K562 (cell line): ENCODE results near the gene CTCFL. TPM values are rescaled to one million over a fixed set of nuclear protein-coding genes. Genes with fewer than 3 reads are reported as not detected.

Source experiments
- ATAC-seq: fragments of 200-7000 bp; cut with Tn5 transposase; 3 replicates; pipeline ENCODE4 v1.9.1; 2020; ENCODE audit warnings: moderate library complexity
- BruUV-seq: library from RNA; stranded (reverse); fragments of 400-500 nt; replicated peaks from 2 replicates; lab custom pipeline; 2021; lab: Mats Ljungman, UMichigan
- CTCF ChIA-PET: fragments of 300-600 bp; formaldehyde crosslinking; extraction: SDS; loops from one replicate; lab custom pipeline; 2021; ENCODE audit warnings: low intra/inter-chr PET ratio; lab: Yijun Ruan, JAX
- POLR2A ChIA-PET: fragments of 300-600, 350-650 bp; sonication (Branson Sonifier 250); formaldehyde crosslinking; extraction: SDS; loops from one replicate; lab custom pipeline; 2021; ENCODE audit warnings: antibody characterized with exemption, inconsistent platforms; lab: Yijun Ruan, JAX
- DNase-seq, 4 experiments: peaks; one replicate each; pipeline versions ENCODE4 v3.0.0 to v3.0.0-alpha.2; 2011 to 2018; ENCODE audit warnings: low spot score in 3 of 4, mixed read lengths in 3 of 4; ENCODE audit errors: extremely low read depth in 1 of 4
- FAIRE-seq: peaks from 2 replicates; lab custom pipeline; 2011; peaks lifted over from hg19 to GRCh38; lab: Jason Lieb, UNC
- H2AFZ ChIP-seq: 2 replicates; pipeline ENCODE4 v1.6.0; 2011; ENCODE audit warnings: low read depth, low read length, control low read depth, inconsistent platforms
- H3K27ac ChIP-seq: fragments of 200-600 bp; 3 replicates; pipeline ENCODE4 v1.8.0; 2011; ENCODE audit warnings: low read depth, mild to moderate bottlenecking, control low read depth, inconsistent platforms, low read length, moderate library complexity, mixed read lengths; ENCODE audit errors: extremely low read depth
- H3K27me3 ChIP-seq, 2 experiments: fragments of 300-600 bp in 1 of 2; 2 replicates in 1 of 2; 3 replicates in 1 of 2; pipeline versions ENCODE4 v1.6.0 to v1.8.0; 2011; ENCODE audit warnings: inconsistent platforms in 2 of 2, low read length in 2 of 2, mild to moderate bottlenecking in 1 of 2, mixed read lengths in 1 of 2, moderate library complexity in 1 of 2; ENCODE audit not compliant: control insufficient read depth in 2 of 2, insufficient read depth in 2 of 2
- H3K36me3 ChIP-seq: fragments of 300-600 bp; 3 replicates; pipeline ENCODE4 v1.8.0; 2011; ENCODE audit warnings: mild to moderate bottlenecking, low read length, inconsistent platforms; ENCODE audit not compliant: control insufficient read depth, insufficient read depth
- H3K4me1 ChIP-seq, 2 experiments: fragments of 200-600 bp in 1 of 2; replicated peaks in 1 of 2; 2 replicates in 1 of 2; 3 replicates in 1 of 2; pipeline versions ENCODE4 v1.5.1 to v1.8.0; 2011; ENCODE audit warnings: inconsistent platforms in 2 of 2, low read length in 2 of 2, mild to moderate bottlenecking in 1 of 2, mixed read lengths in 1 of 2, moderate library complexity in 1 of 2; ENCODE audit not compliant: control insufficient read depth in 2 of 2, insufficient read depth in 2 of 2
- H3K4me2 ChIP-seq: 2 replicates; pipeline ENCODE4 v1.6.1; 2011; ENCODE audit warnings: low read length, control low read depth, inconsistent platforms, mixed read lengths; ENCODE audit not compliant: insufficient read depth
- H3K4me3 ChIP-seq: fragments of 200-600 bp; sonication (generic), shearing (Covaris generic); 2 replicates; pipeline ENCODE4 v1.5.1; 2016; ENCODE audit warnings: control low read depth, inconsistent platforms
- H3K79me2 ChIP-seq: fragments of 200-600 bp; 3 replicates; pipeline ENCODE4 v1.8.0; 2011; ENCODE audit warnings: low read length, inconsistent platforms; ENCODE audit not compliant: control insufficient read depth, insufficient read depth
- H3K9ac ChIP-seq, 2 experiments: 2 replicates each; pipeline versions ENCODE4 v1.6.0 to v1.6.1; 2011; ENCODE audit warnings: low read depth in 2 of 2, low read length in 2 of 2, control low read depth in 1 of 2, inconsistent platforms in 1 of 2, mild to moderate bottlenecking in 1 of 2, mixed read lengths in 1 of 2; ENCODE audit not compliant: insufficient read depth in 1 of 2
- H3K9me1 ChIP-seq: one replicate; pipeline ENCODE4 v1.6.0; 2011; ENCODE audit warnings: inconsistent platforms, mild to moderate bottlenecking, low read length, moderate library complexity; ENCODE audit not compliant: control insufficient read depth, insufficient read depth
- H3K9me3 ChIP-seq: replicated peaks from 2 replicates; pipeline ENCODE4 v1.5.1; 2011; ENCODE audit warnings: low read depth, low read length, inconsistent platforms; ENCODE audit not compliant: control insufficient read depth, insufficient read depth
- H4K20me1 ChIP-seq: replicated peaks from 2 replicates; pipeline ENCODE4 v1.6.1; 2011; ENCODE audit warnings: low read length, inconsistent platforms, mixed read lengths; ENCODE audit not compliant: control insufficient read depth, insufficient read depth
- CTCFL ChIP-seq: IDR thresholded peaks from 2 replicates; pipeline ENCODE4 v1.6.1; 2011; ENCODE audit warnings: borderline replicate concordance, low read depth, mild to moderate bottlenecking, moderate library complexity, low read length; ENCODE audit not compliant: insufficient read depth, poor library complexity, severe bottlenecking
- ETV1 ChIP-seq: fragments of 450-650 bp; conservative IDR thresholded peaks from 2 replicates; pipeline ENCODE4 v1.6.1; 2016; ENCODE audit warnings: missing genetic modification characterization, control low read depth, low read depth, missing compliant biosample characterization
- GABPA ChIP-seq: fragments of 200-800 bp; sonication (Bioruptor generic); conservative IDR thresholded peaks from 2 replicates; pipeline ENCODE4 v1.6.1; 2016; ENCODE audit warnings: low read depth, missing genetic modification characterization, missing compliant biosample characterization
- PHF8 ChIP-seq: fragments of 200-600 bp; sonication (generic); IDR thresholded peaks from 2 replicates; pipeline ENCODE4 v1.6.1; 2012; ENCODE audit warnings: mixed run types, mild to moderate bottlenecking, inconsistent platforms, low read length, moderate library complexity, borderline replicate concordance
- PTBP1 ChIP-seq: fragments of 200-400 bp; formaldehyde crosslinking; IDR thresholded peaks from 2 replicates; pipeline ENCODE4 v1.6.1; 2017; ENCODE audit warnings: low read depth, low read length
- SRF ChIP-seq, 2 experiments: fragments of 250-450, 450-650 bp in 1 of 2; sonication (Bioruptor Pico) in 1 of 2; sonication (generic) in 1 of 2; formaldehyde crosslinking; IDR thresholded peaks; 2 replicates each; pipeline versions ENCODE4 v1.5.0 to v1.5.1; 2020 to 2022; ENCODE audit warnings: mild to moderate bottlenecking in 1 of 2, missing genetic modification reagents in 1 of 2
- TSHZ1 ChIP-seq: fragments of 250-450 bp; sonication (Bioruptor Pico); IDR thresholded peaks from 2 replicates; pipeline ENCODE4 v1.4.0; 2020; ENCODE audit warnings: mild to moderate bottlenecking, moderate library complexity
- ZBTB5 ChIP-seq: fragments of 450-650 bp; IDR thresholded peaks from 2 replicates; pipeline ENCODE4 v1.6.1; 2017; ENCODE audit warnings: antibody characterized with exemption
- ZNF584 ChIP-seq: fragments of 200-800 bp; sonication (Bioruptor generic); IDR thresholded peaks from 2 replicates; pipeline ENCODE4 v1.6.1; 2016; ENCODE audit warnings: low read depth, mild to moderate bottlenecking, missing genetic modification characterization, missing compliant biosample characterization
- ZNF668 ChIP-seq: fragments of 250-450 bp; sonication (Bioruptor Pico); IDR thresholded peaks from 2 replicates; pipeline ENCODE4 v1.8.0; 2022; ENCODE audit warnings: mild to moderate bottlenecking, inconsistent platforms
- ZNF785 ChIP-seq: fragments of 250-450 bp; sonication (Bioruptor Pico); IDR thresholded peaks from 2 replicates; pipeline ENCODE4 v1.4.0; 2020; ENCODE audit warnings: mild to moderate bottlenecking
- WGBS: fragments of 100-300 bp; shearing (Covaris generic); methylation state at CpG from one replicate; pipeline ENCODE4 v1.1.6; 2016; ENCODE audit warnings: low coverage, mixed read lengths; ENCODE audit not compliant: insufficient coverage; ENCODE audit errors: missing lambda C conversion rate; 5-methylcytosine and 5-hydroxymethylcytosine counted together
- in situ Hi-C: fragments of 300-500 bp; cut with MboI; formaldehyde crosslinking; loops from 4 replicates; pipeline ENCODE4 v1.15.0; 2018; ENCODE audit warnings: inconsistent platforms, mixed read lengths
- intact Hi-C: fragments of 100-400 bp; cut with micrococcal nuclease; formaldehyde crosslinking; loops from 2 replicates; pipeline ENCODE4 v1.14.2; 2022
- polyA plus RNA-seq, 8 experiments: library from polyadenylated mRNA; depleted of rRNA in 4 of 8; stranded (reverse) in 5 of 8; unstranded in 3 of 8; fragments of >200 nt; fragmentation: Nextera tagmentation in 2 of 8; fragmentation: Illumina TruSeq in 1 of 8; extraction: Ambion mirVana in 2 of 8; extraction: Trizol in 1 of 8; gene quantifications; 2 replicates each; pipeline versions ENCODE4 v1.2.1 to v1.2.3, GENCODE V29; 2011 to 2014; ENCODE audit warnings: inconsistent platforms in 1 of 8, missing spikeins in 1 of 8
- total RNA-seq, 7 experiments: library from RNA; depleted of rRNA in 6 of 7; stranded (reverse); fragments of >200 nt in 6 of 7; fragmentation: Illumina TruSeq in 2 of 7; extraction: Trizol in 2 of 7; gene quantifications; 2 replicates each; pipeline versions ENCODE4 v1.2.1 to v1.2.3, GENCODE V29; 2011 to 2021; ENCODE audit warnings: low replicate concordance in 1 of 7

Gene CTCFL
- total and polyA plus RNA-seq, 9 of the 15 experiments (the other 6 are each of a cell fraction or from before 2014, with no cell fraction given): 42.4 to 188 (median 111) TPM

- TF ChIP-seq ZNF584 (CRISPR knock-in tag) (no peak), ZBTB5 (no peak)
Measured at GRCh38 chr20:57513199-57513598, 11.7 kb downstream of the CTCFL start (continued).

GRCh38 chr20:57512432-57512831, 12.5 kb downstream of the CTCFL start:
- H3K9me3 ChIP-seq: no peaks in the 10 kb centered on the region
- no peaks in the 10 kb centered on the region; the same call in 1 of the 2 replicates for H4K20me1 ChIP-seq
- no peak overlapping the region for H3K27ac ChIP-seq
- 97% methylated on average over 5 of the region's 5 CpGs for WGBS
- H3K27me3 ChIP-seq: no peaks in the 10 kb centered on the region
- CTCF ChIA-PET: interaction anchor here (5.2 kb wide), 1 partner anchor 82 kb away, joined by 82 read pairs; no protein-coding TSS in a partner anchor
- BruUV-seq: no TSS peak
- DNase-seq (no peak), FAIRE-seq (no peak), ATAC-seq (no peak)
- H3K4me3 ChIP-seq: no peak overlapping the region
- H3K4me1 ChIP-seq: no peaks in the 10 kb centered on the region
- peak overlapping the region in 1 of 2 experiments; percentile 43; a peak in 1 of 4 replicates for H3K9ac ChIP-seq
- H3K36me3 ChIP-seq: peaks cover 96% of the 10 kb centered on the region
- intact Hi-C loops: no loop called here
- POLR2A ChIA-PET: no interaction called here
- no peak overlapping the region for H3K4me2 ChIP-seq
- no peak overlapping the region for H2AFZ ChIP-seq
- no peaks in the 10 kb centered on the region for H3K9me1 ChIP-seq
- no peaks in the 10 kb centered on the region for H3K79me2 ChIP-seq
- in situ Hi-C loops: no loop called here
- TF ChIP-seq ZNF785: no peak
- TF ChIP-seq GABPA: no peak
- TF ChIP-seq SRF (CRISPR knock-in tag; IDR thresholded peaks at IDR 0.05): no peak
- TF ChIP-seq CTCFL: no peak
- no peak for TF ChIP-seq ETV1 (tag)
- no peak for TF ChIP-seq PTBP1
- no peak for TF ChIP-seq TSHZ1
- no peak for TF ChIP-seq PHF8
- TF ChIP-seq ZNF668: no peak
